GM23338 (cell line): Measurements from ENCODE around the gene SELPLG. TPM values are rescaled to one million over a fixed set of nuclear protein-coding genes. Genes with fewer than 3 reads are reported as not detected.

Experiments used
- ATAC-seq: fragments of 200-7000 bp; cut with Tn5 transposase; 3 replicates; pipeline ENCODE4 v1.9.1; 2020
- DNase-seq: peaks from one replicate; pipeline ENCODE4 v3.0.0-alpha.2; 2015; ENCODE audit warnings: low spot score
- H2AFZ ChIP-seq: fragments of 200-600 bp; sonication (generic); 2 replicates; pipeline ENCODE4 v1.8.0; 2016; ENCODE audit warnings: antibody characterized with exemption, mild to moderate bottlenecking, moderate library complexity
- H3F3A ChIP-seq: fragments of 200-600 bp; sonication (generic); replicated peaks from 2 replicates; pipeline ENCODE4 v1.8.0; 2017; ENCODE audit warnings: antibody characterized with exemption, mixed run types, low read depth
- H3K27ac ChIP-seq: fragments of 200-600 bp; sonication (generic); 2 replicates; pipeline ENCODE4 v1.6.1; 2016; ENCODE audit warnings: low read depth
- H3K27me3 ChIP-seq: fragments of 200-600 bp; sonication (generic); 2 replicates; pipeline ENCODE4 v1.8.0; 2016; ENCODE audit warnings: mild to moderate bottlenecking, mixed run types, moderate library complexity; ENCODE audit not compliant: insufficient read depth
- H3K36me3 ChIP-seq: fragments of 200-600 bp; sonication (generic); 2 replicates; pipeline ENCODE4 v1.8.0; 2016; ENCODE audit warnings: mild to moderate bottlenecking; ENCODE audit not compliant: insufficient read depth
- H3K4me1 ChIP-seq: fragments of 200-600 bp; sonication (generic); 2 replicates; pipeline ENCODE4 v1.8.0; 2016; ENCODE audit warnings: mild to moderate bottlenecking, moderate library complexity; ENCODE audit not compliant: insufficient read depth
- H3K4me2 ChIP-seq: fragments of 200-600 bp; sonication (generic); 2 replicates; pipeline ENCODE4 v1.7.1; 2017; ENCODE audit warnings: mixed run types
- H3K4me3 ChIP-seq: fragments of 200-600 bp; sonication (generic); 2 replicates; pipeline ENCODE4 v1.6.1; 2016; ENCODE audit warnings: mixed run types
- H3K79me2 ChIP-seq: fragments of 200-600 bp; sonication (generic); replicated peaks from 2 replicates; pipeline ENCODE4 v1.8.0; 2017; ENCODE audit warnings: mild to moderate bottlenecking; ENCODE audit not compliant: insufficient read depth
- H3K9me2 ChIP-seq: fragments of 200-600 bp; sonication (generic); 2 replicates; pipeline ENCODE4 v1.8.0; 2017; ENCODE audit not compliant: insufficient read depth
- H4K20me1 ChIP-seq: fragments of 200-600 bp; sonication (generic); replicated peaks from 2 replicates; pipeline ENCODE4 v1.8.0; 2017; ENCODE audit warnings: mild to moderate bottlenecking; ENCODE audit not compliant: insufficient read depth
- H3K27ac Mint-ChIP-seq: 2 replicates; pipeline ENCODE4 v1.8.0; 2020; ENCODE audit warnings: inconsistent platforms, mild to moderate bottlenecking, moderate library complexity, mixed read lengths
- H3K27me3 Mint-ChIP-seq: 3 replicates; pipeline ENCODE4 v1.8.0; 2022; ENCODE audit warnings: low read depth, mild to moderate bottlenecking, moderate library complexity, mixed read lengths, inconsistent platforms; ENCODE audit not compliant: insufficient read depth, poor library complexity
- H3K36me3 Mint-ChIP-seq: 3 replicates; pipeline ENCODE4 v1.8.0; 2021; ENCODE audit warnings: low read depth, mild to moderate bottlenecking, inconsistent platforms, moderate library complexity, mixed read lengths
- H3K4me1 Mint-ChIP-seq: 3 replicates; pipeline ENCODE4 v1.8.0; 2020; ENCODE audit warnings: mild to moderate bottlenecking, inconsistent platforms, mixed read lengths
- H3K4me3 Mint-ChIP-seq: 3 replicates; pipeline ENCODE4 v1.8.0; 2021; ENCODE audit warnings: moderate library complexity, mild to moderate bottlenecking, inconsistent platforms, mixed read lengths
- H3K9me3 Mint-ChIP-seq: 3 replicates; pipeline ENCODE4 v1.8.0; 2020; ENCODE audit warnings: moderate library complexity, mild to moderate bottlenecking, inconsistent platforms, mixed read lengths
- CTCF ChIP-seq, 2 experiments: fragments of 200-600 bp in 1 of 2; sonication (generic) in 1 of 2; conservative IDR thresholded peaks; 2 replicates each; pipeline versions ENCODE4 v1.5.1 to v1.6.1; 2016 to 2017; ENCODE audit warnings: antibody characterized with exemption in 2 of 2, low read depth in 2 of 2, mild to moderate bottlenecking in 2 of 2, moderate library complexity in 1 of 2
- ETS1 ChIP-seq: IDR thresholded peaks from 2 replicates; pipeline ENCODE4 v1.6.1; 2016; ENCODE audit warnings: antibody characterized with exemption
- EZH2 ChIP-seq: fragments of 200-600 bp; sonication (generic); IDR thresholded peaks from one replicate; pipeline ENCODE4 v1.8.0; 2017; ENCODE audit warnings: antibody characterized with exemption, mild to moderate bottlenecking, low read depth; ENCODE audit not compliant: unreplicated experiment
- EZH2phosphoT487 ChIP-seq: fragments of 200-600 bp; sonication (generic); IDR thresholded peaks from one replicate; pipeline ENCODE4 v1.8.1; 2018; ENCODE audit warnings: antibody characterized with exemption; ENCODE audit not compliant: unreplicated experiment
- JUNB ChIP-seq: IDR thresholded peaks from one replicate; pipeline ENCODE4 v1.6.1; 2016; ENCODE audit warnings: antibody characterized with exemption; ENCODE audit not compliant: unreplicated experiment
- POLR2AphosphoS5 ChIP-seq: IDR thresholded peaks from 2 replicates; pipeline ENCODE4 v1.6.1; 2016; ENCODE audit warnings: antibody characterized with exemption, low read depth
- REST ChIP-seq: IDR thresholded peaks from one replicate; pipeline ENCODE4 v1.6.1; 2018; ENCODE audit warnings: antibody characterized with exemption; ENCODE audit not compliant: unreplicated experiment
- ZNF114 ChIP-seq: fragments of 250-450 bp; sonication (Bioruptor Pico); IDR thresholded peaks from 2 replicates; pipeline ENCODE4 v1.5.0; 2020; ENCODE audit warnings: mild to moderate bottlenecking, moderate library complexity
- polyA plus RNA-seq: library from polyadenylated mRNA; unstranded; fragments of >200 nt; fragmentation: Nextera tagmentation; extraction: Ambion mirVana; gene quantifications from 2 replicates; pipeline ENCODE4 v1.2.1, GENCODE V29; 2016
- total RNA-seq: library from RNA; depleted of rRNA; stranded (reverse); fragments of >200 nt; shearing (Covaris generic); gene quantifications from 2 replicates; pipeline ENCODE4 v1.2.3, GENCODE V29; 2014

SELPLG gene
- total and polyA plus RNA-seq, 2 experiments from 2014 or later = 0.16 to 0.56 TPM

- no peak overlapping the region for H3K4me2 ChIP-seq
- no peak for TF ChIP-seq JUNB
- TF ChIP-seq EZH2phosphoT487 = no peak
- TF ChIP-seq EZH2 = no peak
- TF ChIP-seq REST = no peak
- TF ChIP-seq POLR2AphosphoS5 = no peak
- no peak for TF ChIP-seq ETS1
- no peak for TF ChIP-seq ZNF114 (CRISPR knock-in tag)
Observed at GRCh38 chr12:108598553-108599250, 35.0 kb downstream of the SELPLG start.

GRCh38 chr12:108597559-108598471 lies 35.9 kb downstream of the SELPLG start, which contains the start of gene TMEM119:
TMEM119 (minus strand) TSS chr12:108598084; CDS start chr12:108592383, 5,701 bp downstream.
- Histone ChIP-seq H4K20me1 (no peaks in the 10 kb centered on the region), H3K27ac (no peak within 1 kb of the TSS), H3K4me1 (no peaks in the 10 kb centered on the region; the same call in 1 of the 2 replicates), H3F3A (no peaks in the 10 kb centered on the region), H3K4me2 (no peak within 1 kb of the TSS), H2AFZ (no peak within 1 kb of the TSS), H3K9me2 (no peaks in the 10 kb centered on the region), H3K4me3 (no peak within 1 kb of the TSS), H3K36me3 (no peaks in the 10 kb centered on the region), H3K79me2 (no peaks in the 10 kb centered on the region), H3K27me3 (no peaks in the 10 kb centered on the region)
- peaks cover 10% of the 10 kb centered on the region for H3K4me1 Mint-ChIP-seq
- DNase-seq = no peak
- H3K27me3 Mint-ChIP-seq = peaks cover 2% of the 10 kb centered on the region
- no peaks in the 10 kb centered on the region for H3K9me3 Mint-ChIP-seq
- peak within 1 kb of the TSS; percentile 39 for H3K27ac Mint-ChIP-seq
- H3K36me3 Mint-ChIP-seq = no peaks in the 10 kb centered on the region
- ATAC-seq = peak; percentile 40
- TF ChIP-seq CTCF (conservative IDR thresholded peaks at IDR 0.05; ENCODE audit: low read depth in 2 of 2) = no peak
- no peak within 1 kb of the TSS for H3K4me3 Mint-ChIP-seq

More at GRCh38 chr12:108598553-108599250, 35.0 kb downstream of the SELPLG start:
- no peaks in the 10 kb centered on the region for H3K9me3 Mint-ChIP-seq
- H3K4me1 Mint-ChIP-seq = peaks cover 10% of the 10 kb centered on the region
- no peaks in the 10 kb centered on the region for H3K79me2 ChIP-seq
- H2AFZ ChIP-seq = no peak overlapping the region
- H3K36me3 Mint-ChIP-seq = no peaks in the 10 kb centered on the region
- no peaks in the 10 kb centered on the region for H3K9me2 ChIP-seq
- H3K27ac Mint-ChIP-seq = no peak overlapping the region
- H4K20me1 ChIP-seq = no peaks in the 10 kb centered on the region
- H3K27me3 Mint-ChIP-seq = peaks cover 2% of the 10 kb centered on the region
- no peaks in the 10 kb centered on the region; the same call in 1 of the 2 replicates for H3K4me1 ChIP-seq
- ATAC-seq (no peak), DNase-seq (no peak)
- no peak overlapping the region for H3K4me3 Mint-ChIP-seq
- no peak overlapping the region for H3K27ac ChIP-seq
- no peak overlapping the region for H3K4me3 ChIP-seq
- no peaks in the 10 kb centered on the region for H3F3A ChIP-seq
- no peaks in the 10 kb centered on the region for H3K27me3 ChIP-seq
- no peaks in the 10 kb centered on the region for H3K36me3 ChIP-seq
